HG03159 (cell line): ENCODE measurements around the gene AAMP.

Experiments
- ATAC-seq: cut with Tn5 transposase; IDR thresholded peaks from one replicate; pipeline ENCODE4 v1.9.1; 2021; ENCODE audit warnings: mild to moderate bottlenecking, moderate library complexity; ENCODE audit not compliant: unreplicated experiment

Gene AAMP

DNA sequence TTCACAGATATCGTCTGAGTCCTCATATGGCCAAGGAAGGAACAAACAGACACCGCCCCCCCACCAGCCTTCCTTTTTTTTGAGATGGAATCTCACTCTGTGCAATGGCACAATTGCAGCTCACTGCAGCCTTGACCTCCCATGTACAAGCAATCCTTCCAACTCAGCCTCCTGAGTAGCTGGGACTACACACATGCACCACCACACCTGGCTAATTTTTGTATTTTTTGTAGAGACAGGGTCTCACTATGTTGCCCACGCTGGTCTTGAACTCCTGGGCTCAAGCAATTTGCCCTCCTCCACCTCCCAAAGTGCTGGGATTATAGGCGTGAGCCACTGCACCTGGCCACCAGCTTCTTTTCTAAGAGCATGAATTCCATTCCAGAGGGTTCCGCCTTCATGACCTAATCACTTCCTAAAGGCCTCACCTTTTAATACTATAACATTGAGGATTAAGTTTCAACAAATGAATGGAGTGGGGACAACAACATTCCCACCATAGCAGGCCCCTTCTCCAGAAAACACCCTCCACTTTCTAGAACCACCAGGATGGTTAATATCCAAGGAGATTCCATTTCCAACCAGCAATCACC lies 24.6 kb upstream of the AAMP start:
- ATAC-seq = no peak

GRCh38 chr2:218293715-218294429 lies 23.9 kb upstream of the AAMP start:
- no peak for ATAC-seq

DNA sequence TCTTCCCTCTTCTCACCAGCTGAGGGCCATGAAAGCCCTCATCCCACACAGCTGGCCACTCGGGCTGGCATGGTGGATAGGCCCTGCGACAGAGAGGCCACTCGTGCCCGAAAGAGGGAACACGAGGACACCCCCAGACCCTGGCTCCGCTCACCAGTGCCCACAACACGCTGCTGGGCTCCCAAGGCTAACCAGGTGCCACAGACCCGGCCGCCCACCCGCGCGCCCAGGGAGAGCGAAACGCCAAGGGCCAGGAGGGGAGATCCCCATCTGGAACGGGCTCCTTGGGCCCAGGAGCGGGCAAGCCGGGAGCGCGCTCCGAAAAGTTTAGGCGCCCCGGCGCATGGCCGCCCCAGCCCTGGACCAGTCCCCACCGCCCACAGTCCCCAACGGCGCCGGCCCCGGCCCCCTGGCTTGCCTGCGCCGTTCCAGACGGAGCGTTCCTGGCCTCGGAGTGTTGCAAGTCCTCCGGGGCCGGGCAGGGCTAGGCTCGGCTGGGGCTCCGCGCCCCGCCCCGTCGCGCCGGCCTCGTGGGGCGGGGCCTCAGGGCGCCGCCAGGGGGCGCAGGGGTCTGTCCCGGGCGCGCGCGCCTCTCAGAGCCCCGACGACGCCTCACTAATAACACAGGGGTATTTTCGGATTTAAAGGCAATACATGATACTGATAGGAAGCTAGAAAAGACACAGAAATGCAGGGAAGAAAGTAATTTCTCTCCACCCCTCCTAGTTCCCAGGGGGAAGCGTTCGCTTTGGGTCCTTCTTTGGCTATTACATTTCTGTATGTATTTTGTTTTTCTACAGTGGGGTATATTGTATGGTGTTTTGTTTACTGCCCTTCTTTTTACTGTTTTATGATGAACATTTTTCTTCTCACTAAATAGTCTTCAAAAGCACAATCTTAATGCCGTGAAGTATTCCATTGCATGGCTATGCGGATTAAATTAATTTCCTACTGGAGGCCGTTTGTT lies 22.4 kb upstream of the AAMP start, which contains the start of gene TMBIM1:
Gene TMBIM1, minus strand, starts transcription at position 456 of the 967 bp plus-strand sequence. CDS start 10,362 bp downstream, outside the sequence.
- peak; percentile 76 for ATAC-seq

GRCh38 chr2:218291318-218292047 lies 21.5 kb upstream of the AAMP start:
- no peak for ATAC-seq

DNA sequence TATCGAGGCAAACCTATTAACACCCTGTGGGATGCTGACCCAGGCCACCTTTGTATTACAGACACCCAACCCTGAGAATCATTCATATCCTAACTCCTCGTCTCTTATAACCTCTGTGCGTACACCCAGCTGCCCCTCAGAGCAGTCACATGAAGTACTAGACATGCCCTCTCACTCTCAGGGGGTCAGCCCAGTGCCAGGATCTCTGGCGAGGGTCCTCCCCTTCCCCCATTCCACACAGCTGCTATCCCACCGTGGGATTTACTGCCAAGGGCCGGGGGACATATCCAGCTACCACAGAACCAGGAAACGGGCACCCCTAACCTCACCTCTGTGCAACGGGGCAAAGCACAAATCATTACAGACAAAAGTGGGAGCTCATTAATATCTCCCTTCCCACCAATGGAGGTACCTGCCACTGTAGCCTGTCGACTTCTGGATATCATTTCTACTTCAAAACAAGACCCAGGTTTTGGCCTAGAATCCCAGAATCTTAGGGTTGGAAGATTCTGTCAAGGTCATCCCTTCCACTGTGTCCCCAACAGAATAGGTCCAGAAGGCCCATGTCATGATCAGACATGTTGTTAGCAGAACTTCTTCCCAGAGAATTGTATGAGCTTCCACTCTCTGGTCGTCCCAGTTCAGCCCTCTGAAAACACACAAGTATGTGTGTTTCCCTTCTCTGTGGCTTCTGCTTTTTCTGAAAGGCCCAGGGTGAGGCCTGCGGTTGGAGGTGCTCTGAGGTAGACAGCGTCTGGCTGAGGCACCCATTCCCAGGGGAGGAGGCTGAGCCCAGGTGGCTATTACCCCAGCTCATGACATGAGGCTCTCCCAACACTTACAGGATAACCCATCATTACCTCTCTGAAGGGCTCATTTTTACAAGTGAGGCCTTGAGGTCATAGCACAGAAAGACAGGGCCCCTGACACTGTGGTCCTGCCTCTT lies 20.7 kb upstream of the AAMP start:
- ATAC-seq = peak; percentile 52

DNA sequence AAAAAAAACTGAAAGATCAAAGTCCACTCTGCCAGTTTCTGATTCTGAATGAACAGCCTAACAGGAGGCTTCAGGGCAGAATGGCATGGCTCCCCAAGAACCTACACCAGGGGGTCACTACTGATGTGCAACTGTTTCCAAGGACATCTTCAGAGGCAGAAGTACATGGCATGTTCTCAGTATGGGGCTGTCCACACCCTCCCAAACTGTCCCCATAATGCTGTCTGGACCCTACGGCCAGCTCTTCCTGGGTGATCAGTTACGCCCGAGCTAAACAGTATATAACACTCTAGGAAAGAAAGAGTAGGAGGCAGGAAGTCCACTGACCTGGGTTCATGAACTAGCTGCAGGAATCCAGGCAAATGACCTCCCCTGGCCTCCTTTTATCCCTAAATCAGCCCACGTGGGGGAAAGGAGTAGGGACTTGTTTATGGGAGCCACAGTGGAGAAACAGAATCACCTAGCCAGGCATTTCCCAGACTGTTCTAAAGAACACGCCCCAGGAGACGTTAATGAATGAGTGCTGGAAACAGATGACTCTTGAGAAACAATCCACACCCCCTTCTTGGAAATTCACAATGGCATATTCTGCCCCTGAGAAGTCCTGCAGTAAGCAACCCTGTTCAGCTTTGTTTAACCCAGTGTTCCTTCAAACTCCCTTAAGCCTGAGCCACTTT lies 19.8 kb upstream of the AAMP start:
- ATAC-seq = no peak

DNA sequence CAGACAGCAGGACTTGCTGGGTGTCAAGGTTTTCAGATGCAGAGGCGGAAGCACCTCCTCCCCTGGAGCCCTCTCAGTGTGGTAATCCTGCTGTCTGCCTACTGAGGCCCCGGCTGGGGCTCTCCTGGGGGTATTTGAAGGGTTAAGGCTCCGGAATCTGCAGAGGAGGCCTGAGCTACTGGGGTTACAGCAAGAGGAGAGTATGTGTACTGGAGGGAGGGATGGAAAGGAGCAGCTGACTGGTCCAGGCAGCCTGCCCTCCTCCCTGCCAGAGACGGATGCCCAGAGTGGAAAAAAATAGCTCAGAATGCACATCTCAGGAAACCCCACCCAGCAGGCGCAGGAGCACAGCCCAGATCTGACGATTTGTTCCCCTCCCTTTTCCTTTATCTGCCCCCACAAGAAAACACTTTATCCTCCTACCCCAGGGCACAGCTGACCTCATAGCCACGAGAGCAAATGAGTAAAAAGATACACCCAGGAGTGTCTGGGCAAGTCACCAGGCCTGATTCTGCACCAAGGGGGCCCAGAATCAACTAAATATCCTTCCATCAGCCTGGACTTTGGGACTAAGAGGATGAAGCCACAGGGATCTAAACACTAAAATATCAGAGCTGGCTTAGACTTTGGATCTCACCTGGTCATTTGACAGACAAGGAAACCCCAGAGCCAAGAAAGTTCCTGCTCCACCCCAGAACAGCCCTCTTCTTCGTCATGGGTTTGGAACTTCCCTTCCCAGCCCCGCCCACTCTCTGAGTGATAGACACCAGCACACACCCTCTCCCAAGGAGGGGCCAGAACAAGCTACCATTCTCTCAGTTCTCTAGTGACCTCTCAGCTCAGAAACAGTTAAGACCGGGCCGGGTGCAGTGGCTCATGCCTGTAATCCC lies 16.9 kb upstream of the AAMP start:
- peak; percentile 56 for ATAC-seq

DNA sequence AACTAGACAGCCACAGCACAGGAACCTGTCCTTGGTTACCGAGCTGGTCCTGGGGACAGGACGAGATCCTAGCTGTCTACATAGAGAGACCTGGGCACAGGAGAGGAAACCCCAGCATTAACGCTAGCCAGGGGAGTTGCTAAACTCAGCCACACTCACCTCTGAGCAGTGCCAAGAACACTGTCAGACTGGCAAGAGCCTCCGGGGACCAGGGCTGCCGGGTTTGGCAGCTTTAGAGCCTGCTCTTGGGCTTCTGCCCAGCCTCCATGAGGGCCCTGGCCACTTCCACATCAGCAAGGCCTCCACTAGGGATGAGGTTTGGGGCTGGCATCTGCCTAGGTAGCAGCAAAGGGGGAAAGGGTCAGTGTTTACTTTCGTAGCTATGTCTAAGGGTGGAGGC lies 15.7 kb upstream of the AAMP start:
- no peak for ATAC-seq

- ATAC-seq = no peak
Measured at GRCh38 chr2:218284106-218284811, 14.3 kb upstream of the AAMP start.

DNA sequence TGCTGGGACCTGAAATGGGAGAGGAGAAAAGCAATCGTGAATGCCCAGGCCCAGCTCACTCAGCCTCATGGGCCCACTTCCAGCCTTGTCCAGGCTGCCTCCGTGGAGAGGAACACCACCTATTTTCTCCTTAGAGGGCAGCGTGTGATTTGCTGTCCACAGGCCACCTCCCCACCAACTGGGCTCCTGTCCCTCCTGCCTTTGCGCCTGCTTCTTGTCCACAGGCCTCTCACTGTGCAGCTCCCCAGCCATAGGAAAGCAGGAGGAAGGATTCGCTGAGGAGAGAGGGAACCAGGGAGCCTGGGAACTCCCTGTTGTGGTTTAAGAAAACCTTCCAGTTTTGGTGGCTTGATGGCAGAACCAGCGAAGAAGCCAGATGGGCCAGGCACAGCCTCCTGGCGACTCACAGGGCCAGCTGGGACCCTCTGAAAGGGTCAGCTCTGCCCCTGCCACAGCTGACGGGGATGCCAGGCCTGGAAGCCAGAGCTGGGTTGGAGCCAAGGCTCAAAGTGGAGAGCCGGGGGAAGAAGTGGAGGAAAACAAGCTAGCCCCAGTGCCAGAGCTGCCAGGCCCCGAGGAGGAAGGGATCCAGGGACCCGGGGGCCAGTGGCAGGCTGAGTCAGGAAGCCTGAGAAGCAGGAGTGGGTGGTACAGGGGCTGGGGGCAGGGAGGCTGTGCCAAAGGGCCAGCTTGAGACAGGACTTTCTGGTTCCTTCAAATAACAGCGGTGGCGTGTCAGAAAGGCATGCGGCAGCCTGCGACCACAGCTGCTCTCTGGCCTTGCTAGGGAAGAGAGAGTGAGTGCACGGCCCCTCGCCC lies 12.4 kb upstream of the AAMP start:
- ATAC-seq = no peak

DNA sequence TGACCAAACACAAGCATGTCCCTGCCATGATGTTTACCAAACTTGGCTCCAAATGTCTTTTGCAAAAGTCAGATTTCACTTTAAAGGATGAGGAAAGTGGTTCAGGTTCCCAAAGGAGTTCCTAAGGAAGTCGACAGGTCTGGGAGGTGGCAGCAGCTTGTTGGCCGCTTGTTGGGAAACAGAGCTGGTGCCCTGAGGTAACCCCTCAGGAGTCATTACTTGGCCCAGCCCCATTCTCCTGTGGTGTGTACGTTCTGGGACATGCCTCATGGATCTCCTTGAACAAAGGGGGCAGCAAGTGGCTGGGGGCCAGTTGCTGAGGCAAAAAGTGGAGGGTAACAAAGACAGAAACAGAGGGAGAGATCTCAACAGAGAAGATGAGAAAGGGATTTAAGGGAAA lies 11.5 kb upstream of the AAMP start:
- no peak for ATAC-seq

GRCh38 chr2:218280260-218280870 lies 10.4 kb upstream of the AAMP start:
- no peak for ATAC-seq

- no peak for ATAC-seq
Measured at GRCh38 chr2:218278531-218279360, 8.8 kb upstream of the AAMP start.

DNA sequence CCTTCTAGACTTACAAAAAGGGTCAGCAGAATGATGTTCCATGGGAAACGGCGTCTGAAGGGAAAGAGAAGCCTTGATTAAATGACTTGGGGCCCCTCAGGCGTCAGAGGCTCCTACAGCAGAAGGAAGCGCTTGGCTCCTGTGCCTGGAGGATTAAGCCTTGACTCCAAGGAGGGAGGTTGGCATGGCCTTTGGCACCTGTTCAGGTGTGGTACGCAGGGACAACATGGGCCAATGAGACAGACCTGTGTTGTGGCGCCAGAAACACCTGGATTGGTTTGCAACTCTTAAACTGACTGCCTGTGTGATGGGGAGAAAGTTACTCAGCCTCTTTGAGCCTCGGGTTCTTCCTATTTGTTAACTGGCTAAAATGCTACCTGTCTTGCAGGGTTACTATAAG lies 8.0 kb upstream of the AAMP start:
- ATAC-seq = no peak

GRCh38 chr2:218276986-218277755 lies 7.2 kb upstream of the AAMP start:
- ATAC-seq = no peak
